GM19372 (cell line): ENCODE measurements around the gene TTC21B.

Experiments
- ATAC-seq: cut with Tn5 transposase; IDR thresholded peaks from one replicate; pipeline ENCODE4 v1.9.1; 2021; ENCODE audit warnings: mild to moderate bottlenecking, low read depth, moderate library complexity; ENCODE audit not compliant: unreplicated experiment

The TTC21B gene

DNA sequence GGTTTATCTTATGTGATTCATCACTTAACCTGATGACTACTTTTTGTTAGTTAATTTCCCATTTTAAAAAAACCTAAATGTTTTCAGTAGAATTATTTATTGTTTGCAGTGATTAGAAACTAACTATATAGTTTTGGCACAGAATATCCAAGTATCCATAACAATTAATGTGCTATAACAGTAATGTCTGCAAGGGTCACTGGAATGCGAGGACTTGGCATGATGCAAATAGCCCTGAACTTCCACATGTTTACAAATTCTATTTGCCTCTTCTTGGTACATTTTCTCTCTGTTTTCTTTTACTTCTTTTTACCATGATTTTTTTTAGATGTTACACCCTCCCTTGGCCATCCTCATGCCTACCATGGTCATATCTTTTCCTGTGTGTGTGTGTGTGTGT, 110.2 kb downstream of the TTC21B start:
- ATAC-seq: no peak

- ATAC-seq: no peak
These were observed 113.1 kb downstream of the TTC21B start for GRCh38 chr2:165840333-165840958.

DNA sequence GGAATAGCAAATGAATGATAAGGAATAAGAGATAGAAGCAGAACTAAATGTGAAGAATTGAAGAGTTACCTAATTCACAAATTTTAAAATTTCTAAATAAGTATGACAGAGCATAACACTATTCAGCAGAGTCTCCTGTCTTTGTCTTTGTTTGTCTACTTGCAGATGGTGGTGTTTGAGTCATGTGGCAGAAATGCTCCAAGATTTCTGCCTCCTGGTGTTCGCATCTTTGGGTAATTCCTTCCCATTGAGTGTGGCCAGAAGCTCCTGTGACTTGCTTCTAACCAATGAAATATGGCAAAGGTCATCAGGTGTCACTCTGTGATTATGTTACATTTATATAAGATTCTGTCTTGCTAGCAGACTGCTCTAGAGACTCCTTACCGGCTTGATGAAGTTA, 114.0 kb downstream of the TTC21B start:
- no peak for ATAC-seq

DNA sequence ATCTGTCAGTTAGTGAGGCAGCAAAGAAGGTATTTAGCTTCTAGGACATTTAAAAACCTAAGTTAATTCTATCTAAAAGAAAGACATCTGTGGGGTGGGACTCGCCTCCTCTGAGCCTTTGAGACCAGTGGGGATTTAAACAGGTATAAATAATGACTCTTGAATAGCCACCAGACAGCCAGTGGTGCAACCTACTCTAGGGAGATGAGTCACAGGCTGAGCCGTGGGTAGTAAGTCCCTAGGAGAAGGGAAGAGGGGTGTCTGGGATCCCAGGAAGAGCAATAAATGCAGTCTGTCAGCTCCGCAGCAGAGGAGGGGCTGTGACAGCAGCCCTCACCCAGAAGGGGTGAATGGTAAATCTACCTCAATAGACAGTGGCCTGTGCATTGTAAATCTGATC, 116.5 kb downstream of the TTC21B start:
- ATAC-seq: no peak

- no peak for ATAC-seq
These were observed 118.2 kb downstream of the TTC21B start for GRCh38 chr2:165835363-165835762.

DNA sequence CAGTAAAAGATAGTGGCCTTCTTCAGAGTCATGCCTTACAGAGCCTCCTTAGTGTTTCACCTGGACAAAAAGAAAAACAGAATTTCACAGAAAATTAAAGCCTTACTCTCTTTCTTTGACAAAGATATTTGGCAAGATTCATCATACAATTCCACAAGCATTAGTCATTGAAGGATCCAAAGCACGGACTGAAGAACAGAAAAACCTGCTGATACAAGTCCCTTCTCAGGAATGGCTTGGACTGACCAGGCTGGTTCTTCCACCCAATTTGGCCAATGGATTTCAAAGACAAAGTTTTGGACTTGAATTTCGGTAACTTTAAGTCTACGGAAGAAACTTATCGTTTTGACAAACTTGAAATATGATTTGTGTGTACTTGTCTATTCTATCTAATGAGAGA, 120.4 kb downstream of the TTC21B start:
- ATAC-seq: no peak

GRCh38 chr2:165827921-165828276, 125.7 kb downstream of the TTC21B start:
- no peak for ATAC-seq

GRCh38 chr2:165827016-165827920, 126.3 kb downstream of the TTC21B start:
- peak; percentile 76 for ATAC-seq

GRCh38 chr2:165825041-165825440, 128.5 kb downstream of the TTC21B start:
- ATAC-seq: no peak
